ENCODE measurements around the gene PDE10A.

GRCh38 chr6:165698868-165699267 lies 35.8 kb upstream of the PDE10A start:
- TF ChIP-seq, protein P1, sequence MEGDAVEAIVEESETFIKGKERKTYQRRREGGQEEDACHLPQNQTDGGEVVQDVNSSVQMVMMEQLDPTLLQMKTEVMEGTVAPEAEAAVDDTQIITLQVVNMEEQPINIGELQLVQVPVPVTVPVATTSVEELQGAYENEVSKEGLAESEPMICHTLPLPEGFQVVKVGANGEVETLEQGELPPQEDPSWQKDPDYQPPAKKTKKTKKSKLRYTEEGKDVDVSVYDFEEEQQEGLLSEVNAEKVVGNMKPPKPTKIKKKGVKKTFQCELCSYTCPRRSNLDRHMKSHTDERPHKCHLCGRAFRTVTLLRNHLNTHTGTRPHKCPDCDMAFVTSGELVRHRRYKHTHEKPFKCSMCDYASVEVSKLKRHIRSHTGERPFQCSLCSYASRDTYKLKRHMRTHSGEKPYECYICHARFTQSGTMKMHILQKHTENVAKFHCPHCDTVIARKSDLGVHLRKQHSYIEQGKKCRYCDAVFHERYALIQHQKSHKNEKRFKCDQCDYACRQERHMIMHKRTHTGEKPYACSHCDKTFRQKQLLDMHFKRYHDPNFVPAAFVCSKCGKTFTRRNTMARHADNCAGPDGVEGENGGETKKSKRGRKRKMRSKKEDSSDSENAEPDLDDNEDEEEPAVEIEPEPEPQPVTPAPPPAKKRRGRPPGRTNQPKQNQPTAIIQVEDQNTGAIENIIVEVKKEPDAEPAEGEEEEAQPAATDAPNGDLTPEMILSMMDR (IDR thresholded peaks at IDR 0.05): no peak
- TF ChIP-seq POLR2A (IDR thresholded peaks at IDR 0.05; ENCODE audit: low read depth) (no peak), EP300 (IDR thresholded peaks at IDR 0.05) (no peak), POLR2AphosphoS5 (IDR thresholded peaks at IDR 0.05) (no peak)

Measured in esophagus muscularis mucosa (tissue), 4 donors.